Fibroblast of the aortic adventitia (primary cell): ENCODE results near the gene OR2T3. TPM values are rescaled to one million over a fixed set of nuclear protein-coding genes. Genes with fewer than 3 reads are reported as not detected.
"Not testable (repeated sequence)": the region's sequence is repeated elsewhere in the genome, so short reads cannot be mapped to it uniquely, and the experiment has no call there.

Source experiments
- DNase-seq: peaks from one replicate; pipeline ENCODE4 v3.0.0-alpha.2; 2010; ENCODE audit warnings: low read depth
- H3K4me3 ChIP-seq: 2 replicates; pipeline ENCODE4 v1.5.1; 2011; ENCODE audit warnings: low read depth, mild to moderate bottlenecking, control low read depth, low read length, moderate library complexity
- total RNA-seq: library from RNA; depleted of rRNA; stranded (reverse); fragments of >200 nt; gene quantifications from 2 replicates; pipeline ENCODE4 v1.2.3, GENCODE V29; 2012; ENCODE audit warnings: low replicate concordance
- TF ChIP-seq, protein P1 (sequence below): IDR thresholded peaks from 2 replicates; pipeline ENCODE4 v1.5.1; 2011; ENCODE audit warnings: mild to moderate bottlenecking, low read length, control low read depth, inconsistent platforms; ENCODE audit not compliant: insufficient read depth

OR2T3 gene
- total RNA-seq, 1 donor = not detected

DNA sequence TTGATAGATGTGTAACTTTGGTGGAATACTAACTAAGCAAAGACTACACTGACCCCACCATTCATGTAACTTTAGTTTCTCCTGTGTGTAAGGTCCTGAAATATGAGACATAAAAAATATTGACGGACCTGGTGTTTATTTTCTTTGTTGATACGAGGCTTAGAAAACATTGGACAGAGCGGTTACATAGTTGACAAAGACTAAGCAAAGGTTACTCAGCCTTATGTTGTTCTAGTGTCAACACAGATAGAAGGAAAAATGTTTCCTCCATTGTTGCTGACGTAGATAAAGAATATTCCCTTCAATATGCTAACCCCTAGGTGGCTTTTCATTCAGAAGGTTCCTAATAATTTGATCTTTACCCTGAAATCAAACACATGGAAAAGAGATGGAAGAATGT lies 18.1 kb upstream of the OR2T3 start:
- not testable (repeated sequence) for H3K4me3 ChIP-seq, DNase-seq

DNA sequence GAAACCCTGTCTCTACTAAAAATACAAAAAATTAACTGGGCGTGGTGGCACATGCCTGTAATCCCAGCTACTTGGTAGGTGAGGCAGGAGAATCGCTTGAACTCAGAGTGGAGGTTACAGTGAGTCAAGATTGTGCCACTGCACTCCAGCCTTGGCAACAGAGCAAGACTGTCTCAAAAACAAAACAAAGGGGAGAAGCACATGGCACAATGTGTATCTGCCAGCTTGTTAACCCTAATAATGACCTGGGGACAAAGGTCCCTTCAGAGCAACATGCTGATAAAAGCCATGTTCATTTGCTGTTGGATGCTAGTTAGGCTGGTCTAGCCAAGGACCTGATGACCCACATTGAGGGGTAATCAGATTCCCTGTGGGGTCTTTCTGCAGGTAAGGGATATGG lies 16.5 kb upstream of the OR2T3 start:
- not testable (repeated sequence) for DNase-seq, H3K4me3 ChIP-seq

GRCh38 chr1:248459117-248459516 lies 14.0 kb upstream of the OR2T3 start:
- not testable (repeated sequence) for DNase-seq, H3K4me3 ChIP-seq

GRCh38 chr1:248471154-248471553 lies 2.0 kb upstream of the OR2T3 start:
- no peak overlapping the region for H3K4me3 ChIP-seq
- no peak for DNase-seq
- TF ChIP-seq, protein P1, sequence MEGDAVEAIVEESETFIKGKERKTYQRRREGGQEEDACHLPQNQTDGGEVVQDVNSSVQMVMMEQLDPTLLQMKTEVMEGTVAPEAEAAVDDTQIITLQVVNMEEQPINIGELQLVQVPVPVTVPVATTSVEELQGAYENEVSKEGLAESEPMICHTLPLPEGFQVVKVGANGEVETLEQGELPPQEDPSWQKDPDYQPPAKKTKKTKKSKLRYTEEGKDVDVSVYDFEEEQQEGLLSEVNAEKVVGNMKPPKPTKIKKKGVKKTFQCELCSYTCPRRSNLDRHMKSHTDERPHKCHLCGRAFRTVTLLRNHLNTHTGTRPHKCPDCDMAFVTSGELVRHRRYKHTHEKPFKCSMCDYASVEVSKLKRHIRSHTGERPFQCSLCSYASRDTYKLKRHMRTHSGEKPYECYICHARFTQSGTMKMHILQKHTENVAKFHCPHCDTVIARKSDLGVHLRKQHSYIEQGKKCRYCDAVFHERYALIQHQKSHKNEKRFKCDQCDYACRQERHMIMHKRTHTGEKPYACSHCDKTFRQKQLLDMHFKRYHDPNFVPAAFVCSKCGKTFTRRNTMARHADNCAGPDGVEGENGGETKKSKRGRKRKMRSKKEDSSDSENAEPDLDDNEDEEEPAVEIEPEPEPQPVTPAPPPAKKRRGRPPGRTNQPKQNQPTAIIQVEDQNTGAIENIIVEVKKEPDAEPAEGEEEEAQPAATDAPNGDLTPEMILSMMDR = no peak

- not testable (repeated sequence) for DNase-seq, H3K4me3 ChIP-seq
These were observed 1.0 kb upstream of the OR2T3 start for GRCh38 chr1:248472111-248472510.

DNA sequence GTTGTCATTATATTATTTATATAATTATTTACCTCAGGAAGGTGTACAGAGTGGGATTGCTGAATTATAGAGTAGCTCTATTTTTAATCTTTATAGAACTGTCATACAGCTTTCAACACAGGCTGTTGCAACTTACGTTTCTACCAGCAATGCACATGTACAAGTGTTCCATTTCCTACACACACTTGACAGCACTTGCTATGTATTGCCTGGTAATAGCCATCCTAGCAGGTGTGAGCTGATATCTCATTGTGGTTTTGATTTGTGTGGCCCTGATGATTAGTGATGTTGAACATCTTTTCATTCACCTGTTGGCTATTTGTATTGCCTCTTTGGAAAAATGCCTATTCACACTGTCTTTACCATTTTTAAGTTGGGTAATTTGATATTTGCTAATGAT lies 2.5 kb downstream of the OR2T3 start:
- H3K4me3 ChIP-seq, DNase-seq: not testable (repeated sequence)

GRCh38 chr1:248481686-248482579 lies 8.8 kb downstream of the OR2T3 start:
- H3K4me3 ChIP-seq, DNase-seq: not testable (repeated sequence)

- not testable (repeated sequence) for DNase-seq, H3K4me3 ChIP-seq
These were observed 15.1 kb downstream of the OR2T3 start, which contains the start of gene OR2T5 for GRCh38 chr1:248488289-248488688. TSS of gene OR2T5 (plus strand) at chr1:248488589. CDS start at chr1:248488589, 0 bp downstream.

GRCh38 chr1:248496661-248497060 lies 23.5 kb downstream of the OR2T3 start:
- H3K4me3 ChIP-seq, DNase-seq: not testable (repeated sequence)

GRCh38 chr1:248500305-248501035 lies 27.3 kb downstream of the OR2T3 start:
- not testable (repeated sequence) for H3K4me3 ChIP-seq, DNase-seq

DNA sequence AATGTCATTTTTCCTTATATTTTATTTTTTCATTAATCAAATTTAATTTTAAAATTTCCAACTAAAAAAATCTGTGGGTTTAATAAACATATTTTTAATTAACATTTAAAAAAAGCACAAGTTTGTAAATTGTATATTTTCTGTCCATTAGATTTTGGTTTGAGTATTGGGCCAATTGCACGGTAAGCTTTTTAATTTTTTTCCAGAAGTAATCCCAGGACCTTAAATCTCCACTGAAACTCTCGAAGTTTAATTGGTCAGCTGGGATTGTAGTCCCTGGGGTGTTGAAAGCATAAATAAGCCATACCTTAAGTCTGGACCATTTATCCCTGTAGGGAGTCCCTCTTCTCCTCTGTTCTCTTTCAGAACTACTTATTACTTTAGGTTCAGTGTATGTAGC lies 34.6 kb downstream of the OR2T3 start, which contains the start of gene OR2G6:
Gene OR2G6 (plus strand): TSS at position 301 of the 400 bp plus-strand sequence. CDS start 13,574 bp downstream, outside the sequence.
- not testable (repeated sequence) for H3K4me3 ChIP-seq, DNase-seq

- not testable (repeated sequence) for DNase-seq, H3K4me3 ChIP-seq
These were observed 37.1 kb downstream of the OR2T3 start for GRCh38 chr1:248510217-248510616.

GRCh38 chr1:248521856-248522255 lies 48.7 kb downstream of the OR2T3 start:
- DNase-seq = no peak
- H3K4me3 ChIP-seq = no peak overlapping the region
- TF ChIP-seq, protein P1 = no peak
